Hematopoietic multipotent progenitor cell treated with erythropoietin and hydrocortisone succinate and interleukin-3 and kit ligand, for 4 days (in vitro differentiated cells): ENCODE measurements around the gene CLPTM1.
"Not testable (repeated sequence)": the region's sequence is repeated elsewhere in the genome, so short reads cannot be mapped to it uniquely, and the experiment has no call there.

Experiments
- DNase-seq: peaks from one replicate; pipeline ENCODE4 v3.0.0-alpha.2; 2015

CLPTM1 gene, protein sequence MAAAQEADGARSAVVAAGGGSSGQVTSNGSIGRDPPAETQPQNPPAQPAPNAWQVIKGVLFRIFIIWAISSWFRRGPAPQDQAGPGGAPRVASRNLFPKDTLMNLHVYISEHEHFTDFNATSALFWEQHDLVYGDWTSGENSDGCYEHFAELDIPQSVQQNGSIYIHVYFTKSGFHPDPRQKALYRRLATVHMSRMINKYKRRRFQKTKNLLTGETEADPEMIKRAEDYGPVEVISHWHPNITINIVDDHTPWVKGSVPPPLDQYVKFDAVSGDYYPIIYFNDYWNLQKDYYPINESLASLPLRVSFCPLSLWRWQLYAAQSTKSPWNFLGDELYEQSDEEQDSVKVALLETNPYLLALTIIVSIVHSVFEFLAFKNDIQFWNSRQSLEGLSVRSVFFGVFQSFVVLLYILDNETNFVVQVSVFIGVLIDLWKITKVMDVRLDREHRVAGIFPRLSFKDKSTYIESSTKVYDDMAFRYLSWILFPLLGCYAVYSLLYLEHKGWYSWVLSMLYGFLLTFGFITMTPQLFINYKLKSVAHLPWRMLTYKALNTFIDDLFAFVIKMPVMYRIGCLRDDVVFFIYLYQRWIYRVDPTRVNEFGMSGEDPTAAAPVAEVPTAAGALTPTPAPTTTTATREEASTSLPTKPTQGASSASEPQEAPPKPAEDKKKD

DNA sequence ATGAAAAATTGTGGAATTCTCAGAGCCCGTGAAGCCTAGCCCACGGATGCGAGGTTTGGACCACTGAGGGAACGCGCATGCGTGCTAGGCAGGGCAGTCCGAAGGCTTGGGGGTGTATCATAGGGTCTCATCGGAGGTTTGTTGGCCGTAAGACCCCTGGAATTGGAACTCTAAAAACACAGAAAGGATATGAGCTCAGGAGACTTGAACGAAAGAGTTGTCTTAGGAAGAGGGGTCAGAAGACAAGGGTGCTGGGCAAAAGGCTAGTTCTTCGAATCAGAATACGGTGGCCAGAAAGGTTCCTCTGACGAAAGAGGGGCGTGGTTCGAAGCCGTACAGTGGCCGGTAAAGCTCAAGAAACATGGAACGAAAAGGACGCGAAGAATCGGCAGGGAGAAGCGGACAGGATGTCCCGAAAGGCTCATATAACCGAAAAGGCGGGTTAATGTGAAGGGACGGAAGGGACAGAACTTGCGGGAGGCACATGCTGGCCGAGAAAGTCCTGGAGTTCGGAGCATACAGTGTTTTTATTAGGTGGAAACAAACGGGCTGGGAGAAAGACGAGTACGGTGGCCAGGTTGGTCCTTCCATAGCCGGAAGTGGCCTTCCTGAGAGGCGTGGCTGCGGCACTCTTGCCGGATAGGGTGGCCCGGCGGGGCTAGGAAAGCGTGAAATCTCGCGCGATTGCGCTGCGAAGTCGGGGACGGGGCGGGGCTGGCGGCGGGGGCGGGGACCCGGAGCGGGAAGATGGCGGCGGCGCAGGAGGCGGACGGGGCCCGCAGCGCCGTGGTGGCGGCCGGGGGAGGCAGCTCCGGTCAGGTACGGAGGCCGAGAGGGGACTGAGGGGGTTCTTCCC lies at the start of gene CLPTM1:
CLPTM1 (plus strand) TSS at position 732 of the 856 bp plus-strand sequence; CDS start at position 748, 16 bp downstream.
- peak; percentile 99 for DNase-seq

DNA sequence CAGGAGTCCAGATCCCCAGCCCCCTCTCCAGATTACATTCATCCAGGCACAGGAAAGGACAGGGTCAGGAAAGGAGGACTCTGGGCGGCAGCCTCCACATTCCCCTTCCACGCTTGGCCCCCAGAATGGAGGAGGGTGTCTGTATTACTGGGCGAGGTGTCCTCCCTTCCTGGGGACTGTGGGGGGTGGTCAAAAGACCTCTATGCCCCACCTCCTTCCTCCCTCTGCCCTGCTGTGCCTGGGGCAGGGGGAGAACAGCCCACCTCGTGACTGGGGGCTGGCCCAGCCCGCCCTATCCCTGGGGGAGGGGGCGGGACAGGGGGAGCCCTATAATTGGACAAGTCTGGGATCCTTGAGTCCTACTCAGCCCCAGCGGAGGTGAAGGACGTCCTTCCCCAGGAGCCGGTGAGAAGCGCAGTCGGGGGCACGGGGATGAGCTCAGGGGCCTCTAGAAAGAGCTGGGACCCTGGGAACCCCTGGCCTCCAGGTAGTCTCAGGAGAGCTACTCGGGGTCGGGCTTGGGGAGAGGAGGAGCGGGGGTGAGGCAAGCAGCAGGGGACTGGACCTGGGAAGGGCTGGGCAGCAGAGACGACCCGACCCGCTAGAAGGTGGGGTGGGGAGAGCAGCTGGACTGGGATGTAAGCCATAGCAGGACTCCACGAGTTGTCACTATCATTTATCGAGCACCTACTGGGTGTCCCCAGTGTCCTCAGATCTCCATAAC lies 49.6 kb upstream of the CLPTM1 start, which contains the start of gene APOE:
APOE (plus strand) TSS at position 360 of the 724 bp plus-strand sequence. CDS start 829 bp downstream, outside the sequence.
- DNase-seq: peak; percentile 59

DNA sequence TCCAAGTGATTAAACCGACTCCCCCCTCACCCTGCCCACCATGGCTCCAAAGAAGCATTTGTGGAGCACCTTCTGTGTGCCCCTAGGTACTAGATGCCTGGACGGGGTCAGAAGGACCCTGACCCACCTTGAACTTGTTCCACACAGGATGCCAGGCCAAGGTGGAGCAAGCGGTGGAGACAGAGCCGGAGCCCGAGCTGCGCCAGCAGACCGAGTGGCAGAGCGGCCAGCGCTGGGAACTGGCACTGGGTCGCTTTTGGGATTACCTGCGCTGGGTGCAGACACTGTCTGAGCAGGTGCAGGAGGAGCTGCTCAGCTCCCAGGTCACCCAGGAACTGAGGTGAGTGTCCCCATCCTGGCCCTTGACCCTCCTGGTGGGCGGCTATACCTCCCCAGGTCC lies 47.6 kb upstream of the CLPTM1 start:
- no peak for DNase-seq

DNA sequence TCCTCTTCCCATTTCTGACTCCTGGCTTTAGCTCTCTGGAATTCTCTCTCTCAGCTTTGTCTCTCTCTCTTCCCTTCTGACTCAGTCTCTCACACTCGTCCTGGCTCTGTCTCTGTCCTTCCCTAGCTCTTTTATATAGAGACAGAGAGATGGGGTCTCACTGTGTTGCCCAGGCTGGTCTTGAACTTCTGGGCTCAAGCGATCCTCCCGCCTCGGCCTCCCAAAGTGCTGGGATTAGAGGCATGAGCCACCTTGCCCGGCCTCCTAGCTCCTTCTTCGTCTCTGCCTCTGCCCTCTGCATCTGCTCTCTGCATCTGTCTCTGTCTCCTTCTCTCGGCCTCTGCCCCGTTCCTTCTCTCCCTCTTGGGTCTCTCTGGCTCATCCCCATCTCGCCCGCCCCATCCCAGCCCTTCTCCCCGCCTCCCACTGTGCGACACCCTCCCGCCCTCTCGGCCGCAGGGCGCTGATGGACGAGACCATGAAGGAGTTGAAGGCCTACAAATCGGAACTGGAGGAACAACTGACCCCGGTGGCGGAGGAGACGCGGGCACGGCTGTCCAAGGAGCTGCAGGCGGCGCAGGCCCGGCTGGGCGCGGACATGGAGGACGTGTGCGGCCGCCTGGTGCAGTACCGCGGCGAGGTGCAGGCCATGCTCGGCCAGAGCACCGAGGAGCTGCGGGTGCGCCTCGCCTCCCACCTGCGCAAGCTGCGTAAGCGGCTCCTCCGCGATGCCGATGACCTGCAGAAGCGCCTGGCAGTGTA lies 46.9 kb upstream of the CLPTM1 start:
- DNase-seq: no peak

DNA sequence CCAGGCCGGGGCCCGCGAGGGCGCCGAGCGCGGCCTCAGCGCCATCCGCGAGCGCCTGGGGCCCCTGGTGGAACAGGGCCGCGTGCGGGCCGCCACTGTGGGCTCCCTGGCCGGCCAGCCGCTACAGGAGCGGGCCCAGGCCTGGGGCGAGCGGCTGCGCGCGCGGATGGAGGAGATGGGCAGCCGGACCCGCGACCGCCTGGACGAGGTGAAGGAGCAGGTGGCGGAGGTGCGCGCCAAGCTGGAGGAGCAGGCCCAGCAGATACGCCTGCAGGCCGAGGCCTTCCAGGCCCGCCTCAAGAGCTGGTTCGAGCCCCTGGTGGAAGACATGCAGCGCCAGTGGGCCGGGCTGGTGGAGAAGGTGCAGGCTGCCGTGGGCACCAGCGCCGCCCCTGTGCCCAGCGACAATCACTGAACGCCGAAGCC lies 46.3 kb upstream of the CLPTM1 start:
- DNase-seq: no peak

DNA sequence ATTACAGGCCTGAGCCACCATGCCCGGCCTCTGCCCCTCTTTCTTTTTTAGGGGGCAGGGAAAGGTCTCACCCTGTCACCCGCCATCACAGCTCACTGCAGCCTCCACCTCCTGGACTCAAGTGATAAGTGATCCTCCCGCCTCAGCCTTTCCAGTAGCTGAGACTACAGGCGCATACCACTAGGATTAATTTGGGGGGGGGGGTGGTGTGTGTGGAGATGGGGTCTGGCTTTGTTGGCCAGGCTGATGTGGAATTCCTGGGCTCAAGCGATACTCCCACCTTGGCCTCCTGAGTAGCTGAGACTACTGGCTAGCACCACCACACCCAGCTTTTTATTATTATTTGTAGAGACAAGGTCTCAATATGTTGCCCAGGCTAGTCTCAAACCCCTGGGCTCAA lies 45.4 kb upstream of the CLPTM1 start:
- DNase-seq: peak; percentile 73

DNA sequence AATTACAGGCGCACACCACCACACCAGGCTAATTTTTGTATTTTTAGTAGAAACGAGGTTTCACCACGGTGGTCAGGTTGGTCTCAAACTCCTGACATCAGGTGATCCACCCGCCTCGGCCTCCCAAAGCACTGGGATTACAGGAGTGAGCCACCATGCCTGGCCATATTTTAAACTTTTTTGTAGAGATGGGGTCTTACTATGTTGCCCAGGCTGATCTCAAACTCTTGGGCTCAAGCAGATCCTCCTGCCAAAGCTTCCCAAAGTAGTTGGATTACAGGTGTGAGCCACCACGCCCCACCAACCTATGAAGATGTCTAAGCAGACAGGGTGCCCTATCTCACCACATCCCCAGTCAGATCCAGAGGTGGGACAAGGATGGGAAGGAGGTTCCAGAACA lies 43.3 kb upstream of the CLPTM1 start:
- not testable (repeated sequence) for DNase-seq

DNA sequence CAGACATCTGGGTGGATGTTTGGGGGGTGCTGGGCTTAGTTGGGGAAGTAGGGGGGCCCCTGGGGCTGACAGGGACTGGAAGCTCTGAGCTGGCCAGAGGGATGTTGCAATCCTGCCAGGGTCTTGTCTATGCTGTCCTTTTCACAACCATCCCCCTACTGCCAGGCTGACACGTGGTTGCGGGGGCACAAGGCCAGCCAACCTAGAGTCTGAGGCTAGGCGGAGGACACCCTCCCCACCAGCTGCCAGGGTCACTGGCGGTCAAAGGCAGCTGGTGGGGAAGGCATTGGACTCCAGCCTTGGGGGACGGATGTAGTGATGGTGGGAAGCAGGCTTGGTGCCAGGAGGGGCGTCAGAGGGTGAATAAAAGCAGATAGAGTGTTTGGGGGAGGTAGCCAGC lies 42.3 kb upstream of the CLPTM1 start:
- peak; percentile 73 for DNase-seq

DNA sequence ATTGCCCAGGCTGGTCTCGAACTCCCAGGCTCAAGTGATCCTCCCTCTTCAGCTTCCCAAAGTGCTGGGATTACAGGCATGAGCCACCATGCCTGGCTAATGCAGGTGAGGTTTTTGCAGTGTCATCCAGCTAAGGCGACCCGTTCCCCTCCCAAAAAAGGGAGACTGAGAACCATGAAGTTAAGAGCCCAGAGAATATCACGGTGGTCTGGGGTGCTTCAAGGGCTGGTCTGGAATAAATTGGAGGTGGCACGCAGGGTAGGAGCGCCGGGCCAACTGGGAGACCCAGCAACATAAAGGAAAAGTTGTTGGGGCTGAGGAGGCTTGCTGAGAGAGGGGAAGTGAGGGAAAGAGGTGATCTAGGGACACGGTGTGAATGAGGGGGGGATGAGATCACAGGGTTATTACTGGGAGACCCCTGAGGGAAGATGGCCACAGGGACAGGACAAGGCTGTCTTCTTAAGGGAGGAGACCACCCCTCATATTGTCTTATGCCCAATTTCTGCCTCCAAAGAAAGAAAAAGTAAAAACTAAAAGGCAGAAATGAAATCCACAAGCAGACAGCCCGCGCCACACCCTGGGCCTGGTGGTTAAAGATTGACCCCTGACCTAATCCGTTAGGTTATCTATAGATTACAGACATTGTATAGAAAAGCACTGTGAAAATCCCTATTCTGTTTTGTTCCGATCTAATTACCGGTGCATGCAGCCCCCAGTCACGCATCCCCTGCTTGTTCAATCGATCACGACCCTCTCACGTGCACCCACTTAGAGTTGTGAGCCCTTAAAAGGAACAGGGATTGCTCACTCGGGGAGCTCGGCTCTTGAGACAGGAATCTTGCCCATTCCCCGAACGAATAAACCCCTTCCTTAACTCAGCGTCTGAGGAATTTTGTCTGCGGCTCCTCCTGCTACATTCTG lies 41.4 kb upstream of the CLPTM1 start:
- peak; percentile 83 for DNase-seq

DNA sequence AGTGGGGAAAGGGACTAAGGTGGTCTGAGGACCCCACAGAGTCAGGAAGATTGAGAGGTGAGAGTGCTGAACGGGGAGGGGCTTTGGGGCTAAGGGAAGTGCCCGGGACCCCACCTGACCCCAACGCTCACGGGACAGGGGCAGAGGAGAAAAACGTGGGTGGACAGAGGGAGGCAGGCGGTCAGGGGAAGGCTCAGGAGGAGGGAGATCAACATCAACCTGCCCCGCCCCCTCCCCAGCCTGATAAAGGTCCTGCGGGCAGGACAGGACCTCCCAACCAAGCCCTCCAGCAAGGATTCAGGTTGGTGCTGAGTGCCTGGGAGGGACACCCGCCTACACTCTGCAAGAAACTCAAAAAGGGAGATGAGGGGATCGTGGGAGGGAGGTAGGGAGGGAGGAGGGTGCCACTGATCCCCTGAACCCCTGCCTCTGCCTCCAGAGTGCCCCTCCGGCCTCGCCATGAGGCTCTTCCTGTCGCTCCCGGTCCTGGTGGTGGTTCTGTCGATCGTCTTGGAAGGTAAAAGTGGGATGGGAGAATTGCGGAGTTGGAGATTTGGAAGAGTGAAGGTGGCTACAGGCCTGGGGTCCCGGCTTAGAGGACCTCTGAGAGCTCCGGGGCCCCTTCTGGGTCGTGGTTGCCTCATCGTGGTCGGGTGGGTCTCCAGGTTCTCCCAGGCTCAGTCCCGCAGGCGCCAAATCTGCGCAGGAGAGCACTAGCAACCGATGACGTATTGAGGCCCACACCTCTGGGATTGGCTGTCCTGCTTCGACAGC lies 40.6 kb upstream of the CLPTM1 start, which contains the start of gene APOC1:
APOC1 (plus strand) TSS at position 176 of the 774 bp plus-strand sequence; CDS start at position 460, 284 bp downstream.
- DNase-seq: peak; percentile 93

DNA sequence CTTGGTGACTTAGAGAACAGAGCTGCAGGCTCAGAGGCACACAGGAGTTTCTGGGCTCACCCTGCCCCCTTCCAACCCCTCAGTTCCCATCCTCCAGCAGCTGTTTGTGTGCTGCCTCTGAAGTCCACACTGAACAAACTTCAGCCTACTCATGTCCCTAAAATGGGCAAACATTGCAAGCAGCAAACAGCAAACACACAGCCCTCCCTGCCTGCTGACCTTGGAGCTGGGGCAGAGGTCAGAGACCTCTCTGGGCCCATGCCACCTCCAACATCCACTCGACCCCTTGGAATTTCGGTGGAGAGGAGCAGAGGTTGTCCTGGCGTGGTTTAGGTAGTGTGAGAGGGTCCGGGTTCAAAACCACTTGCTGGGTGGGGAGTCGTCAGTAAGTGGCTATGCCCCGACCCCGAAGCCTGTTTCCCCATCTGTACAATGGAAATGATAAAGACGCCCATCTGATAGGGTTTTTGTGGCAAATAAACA lies 30.9 kb upstream of the CLPTM1 start:
- no peak for DNase-seq

DNA sequence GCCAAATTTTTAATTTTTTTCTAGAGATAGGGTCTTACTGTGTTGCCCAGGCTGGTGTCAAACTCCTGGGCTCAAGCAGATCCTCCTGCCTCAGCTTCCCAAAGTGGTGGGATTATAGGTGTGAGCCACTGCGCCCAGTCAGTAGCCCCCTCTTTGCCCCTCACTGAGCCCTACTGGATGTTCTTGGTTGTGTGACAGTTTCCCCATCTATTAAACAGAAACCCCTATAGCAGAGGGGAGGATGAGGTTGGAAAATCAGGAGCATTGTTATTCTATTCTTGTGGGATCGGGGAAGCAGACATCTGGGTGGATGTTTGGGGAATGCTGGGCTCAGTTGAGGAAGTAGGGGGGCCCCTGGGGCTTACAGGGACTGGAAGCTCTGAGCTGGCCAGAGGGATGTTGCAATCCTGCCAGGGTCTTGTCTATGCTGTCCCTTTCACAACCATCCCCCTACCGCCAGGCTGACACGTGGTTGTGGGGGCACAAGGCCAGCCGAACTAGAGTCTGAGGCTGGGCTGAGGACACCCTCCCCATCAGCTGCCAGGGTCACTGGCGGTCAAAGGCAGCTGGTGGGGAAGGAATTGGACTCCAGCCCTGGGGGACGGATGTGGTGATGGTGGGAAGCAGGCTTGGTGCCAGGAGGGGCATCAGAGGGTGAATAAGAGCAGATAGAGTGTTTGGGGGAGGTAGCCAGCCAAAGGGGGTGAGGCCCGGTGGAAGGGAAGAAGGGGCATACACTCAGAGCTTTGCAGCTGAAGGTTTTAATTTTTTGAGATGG lies 29.9 kb upstream of the CLPTM1 start:
- peak; percentile 78 for DNase-seq

DNA sequence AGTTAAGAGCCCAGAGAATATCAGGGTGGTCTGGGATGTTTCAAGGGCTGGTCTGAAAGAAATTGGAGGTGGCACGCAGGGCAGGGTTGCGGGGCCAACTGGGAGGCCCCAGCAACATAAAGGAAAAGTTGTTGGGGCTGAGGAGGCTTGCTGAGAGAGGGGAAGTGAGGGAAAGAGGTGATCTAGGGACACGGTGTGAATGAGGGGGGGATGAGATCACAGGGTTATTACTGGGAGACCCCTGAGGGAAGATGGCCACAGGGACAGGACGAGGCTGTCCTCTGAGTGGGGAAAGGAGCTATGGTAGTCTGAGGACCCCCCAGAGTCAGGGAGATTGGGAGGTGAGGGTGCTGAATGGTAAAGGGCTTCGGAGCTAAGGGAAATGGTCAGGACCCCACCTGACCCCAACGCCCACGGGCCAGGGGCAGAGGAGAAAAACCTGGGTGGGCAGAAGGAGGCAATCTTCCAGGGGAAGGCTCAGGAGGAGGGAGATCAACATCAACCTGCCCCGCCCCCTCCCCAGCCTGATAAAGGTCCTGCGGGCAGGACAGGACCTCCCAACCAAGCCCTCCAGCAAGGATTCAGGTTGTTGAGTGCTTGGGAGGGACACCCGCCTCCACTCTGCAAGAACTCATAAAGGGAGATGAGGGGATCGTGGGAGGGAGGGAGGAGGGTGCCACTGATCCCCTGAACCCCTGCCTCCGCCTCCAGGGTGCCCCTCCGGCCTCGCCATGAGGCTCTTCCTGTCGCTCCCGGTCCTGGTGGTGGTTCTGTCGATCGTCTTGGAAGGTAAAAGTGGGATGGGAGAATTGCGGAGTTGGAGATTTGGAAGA lies 28.7 kb upstream of the CLPTM1 start:
- not testable (repeated sequence) for DNase-seq

DNA sequence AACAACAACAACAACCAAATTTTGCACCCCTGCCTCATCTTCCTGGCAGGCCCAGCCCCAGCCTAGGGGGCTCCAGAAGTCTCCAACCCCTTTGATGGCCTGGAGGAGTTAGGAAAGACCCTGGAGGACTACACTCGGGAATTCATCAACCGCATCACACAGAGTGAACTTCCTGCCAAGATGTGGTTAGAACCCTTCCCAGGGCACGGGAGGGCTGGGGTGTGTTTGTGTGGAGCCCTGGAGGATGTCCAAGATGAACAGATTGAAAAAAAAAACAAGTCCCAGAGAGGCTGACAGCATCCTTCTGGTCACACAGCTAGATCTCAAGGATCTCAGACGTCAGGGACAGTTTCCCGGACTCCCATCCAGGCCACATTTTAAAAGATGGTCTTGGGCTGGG lies 27.4 kb upstream of the CLPTM1 start:
- DNase-seq: no peak

DNA sequence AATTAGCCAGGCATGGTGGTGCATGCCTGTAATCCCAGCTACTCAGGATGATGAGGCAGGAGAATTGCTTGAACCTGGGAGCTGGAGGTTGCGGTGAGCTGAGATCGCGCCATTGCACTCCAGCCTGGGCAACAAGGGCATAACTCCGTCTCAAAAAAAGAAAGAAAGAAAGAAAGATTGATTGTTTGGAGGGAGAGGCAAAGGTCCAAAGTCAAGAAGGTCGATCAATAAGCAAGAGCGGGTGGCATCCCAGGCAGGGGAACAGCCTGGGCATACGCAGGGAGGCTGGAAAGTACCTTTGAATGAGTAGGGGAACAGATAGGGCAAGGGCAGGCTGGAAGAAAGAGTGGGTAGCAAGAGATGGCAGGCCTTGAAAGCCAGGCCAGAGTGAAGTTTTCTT lies 25.1 kb upstream of the CLPTM1 start:
- DNase-seq: no peak

DNA sequence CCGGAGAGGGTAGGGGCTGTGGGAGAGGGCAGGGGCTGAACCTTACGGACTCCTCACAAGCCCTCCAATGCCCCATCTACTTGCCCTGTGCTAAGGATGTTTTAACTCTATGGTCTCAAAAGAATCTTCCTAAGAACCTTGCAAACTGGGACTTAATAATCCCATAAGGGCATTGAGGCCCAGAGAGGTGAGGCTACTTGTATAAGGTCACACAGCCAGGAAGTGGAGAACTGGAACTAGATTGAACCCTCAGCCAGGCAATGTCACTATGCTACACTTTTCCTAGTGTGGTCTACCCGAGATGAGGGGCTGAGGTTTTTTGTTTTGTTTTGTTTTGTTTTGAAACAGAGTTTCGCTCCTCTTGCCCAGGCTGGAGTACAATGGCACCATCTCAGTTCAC lies 23.6 kb upstream of the CLPTM1 start:
- no peak for DNase-seq

DNA sequence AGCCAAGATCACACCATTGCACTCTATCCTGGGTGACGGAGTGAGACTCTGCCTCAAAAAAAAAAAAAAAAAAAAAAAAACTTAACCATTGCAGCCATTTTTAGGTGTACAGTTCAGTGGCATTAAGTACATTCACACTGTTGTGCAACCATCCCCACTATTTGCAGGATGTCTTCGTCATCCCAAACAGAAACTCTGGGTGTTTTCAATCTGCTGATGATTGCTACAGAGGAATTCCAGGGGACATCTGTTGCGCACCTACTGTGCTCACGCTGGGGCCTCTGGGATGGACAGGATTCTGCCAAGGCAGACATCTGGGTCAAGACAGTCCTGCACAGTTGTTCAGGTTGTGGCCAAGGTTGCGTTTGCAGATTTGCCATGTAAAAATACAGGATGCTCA lies 15.5 kb upstream of the CLPTM1 start:
- no peak for DNase-seq
